ENCODE results near the gene REV1.

Gene REV1

GRCh38 chr2:99422599-99422998 lies 67.2 kb downstream of the REV1 start (continued):
- TF ChIP-seq BACH2 (CRISPR knock-in tag; IDR thresholded peaks at IDR 0.05; ENCODE audit: borderline replicate concordance) (no peak), ZNF8 (CRISPR knock-in tag; IDR thresholded peaks at IDR 0.05) (no peak), TCF4 (CRISPR knock-in tag; IDR thresholded peaks at IDR 0.05; ENCODE audit: borderline replicate concordance) (no peak), CSDC2 (CRISPR knock-in tag; IDR thresholded peaks at IDR 0.05) (no peak)
- TF ChIP-seq, protein P1, sequence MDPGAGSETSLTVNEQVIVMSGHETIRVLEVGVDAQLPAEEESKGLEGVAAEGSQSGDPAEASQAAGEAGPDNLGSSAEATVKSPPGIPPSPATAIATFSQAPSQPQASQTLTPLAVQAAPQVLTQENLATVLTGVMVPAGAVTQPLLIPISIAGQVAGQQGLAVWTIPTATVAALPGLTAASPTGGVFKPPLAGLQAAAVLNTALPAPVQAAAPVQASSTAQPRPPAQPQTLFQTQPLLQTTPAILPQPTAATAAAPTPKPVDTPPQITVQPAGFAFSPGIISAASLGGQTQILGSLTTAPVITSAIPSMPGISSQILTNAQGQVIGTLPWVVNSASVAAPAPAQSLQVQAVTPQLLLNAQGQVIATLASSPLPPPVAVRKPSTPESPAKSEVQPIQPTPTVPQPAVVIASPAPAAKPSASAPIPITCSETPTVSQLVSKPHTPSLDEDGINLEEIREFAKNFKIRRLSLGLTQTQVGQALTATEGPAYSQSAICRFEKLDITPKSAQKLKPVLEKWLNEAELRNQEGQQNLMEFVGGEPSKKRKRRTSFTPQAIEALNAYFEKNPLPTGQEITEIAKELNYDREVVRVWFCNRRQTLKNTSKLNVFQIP (CRISPR knock-in tag; IDR thresholded peaks at IDR 0.05; ENCODE audit: borderline replicate concordance, low read depth), result no peak

GRCh38 chr2:99421469-99421868 lies 68.3 kb downstream of the REV1 start:
- TF ChIP-seq ZFP30 (CRISPR knock-in tag; IDR thresholded peaks at IDR 0.05), result no peak
- no peak for TF ChIP-seq ZFP3 (CRISPR knock-in tag; IDR thresholded peaks at IDR 0.05)
- TF ChIP-seq ESRRG (CRISPR knock-in tag; IDR thresholded peaks at IDR 0.05), result no peak
- TF ChIP-seq ZNF70 (CRISPR knock-in tag; IDR thresholded peaks at IDR 0.05), result no peak
- TF ChIP-seq, protein P2, sequence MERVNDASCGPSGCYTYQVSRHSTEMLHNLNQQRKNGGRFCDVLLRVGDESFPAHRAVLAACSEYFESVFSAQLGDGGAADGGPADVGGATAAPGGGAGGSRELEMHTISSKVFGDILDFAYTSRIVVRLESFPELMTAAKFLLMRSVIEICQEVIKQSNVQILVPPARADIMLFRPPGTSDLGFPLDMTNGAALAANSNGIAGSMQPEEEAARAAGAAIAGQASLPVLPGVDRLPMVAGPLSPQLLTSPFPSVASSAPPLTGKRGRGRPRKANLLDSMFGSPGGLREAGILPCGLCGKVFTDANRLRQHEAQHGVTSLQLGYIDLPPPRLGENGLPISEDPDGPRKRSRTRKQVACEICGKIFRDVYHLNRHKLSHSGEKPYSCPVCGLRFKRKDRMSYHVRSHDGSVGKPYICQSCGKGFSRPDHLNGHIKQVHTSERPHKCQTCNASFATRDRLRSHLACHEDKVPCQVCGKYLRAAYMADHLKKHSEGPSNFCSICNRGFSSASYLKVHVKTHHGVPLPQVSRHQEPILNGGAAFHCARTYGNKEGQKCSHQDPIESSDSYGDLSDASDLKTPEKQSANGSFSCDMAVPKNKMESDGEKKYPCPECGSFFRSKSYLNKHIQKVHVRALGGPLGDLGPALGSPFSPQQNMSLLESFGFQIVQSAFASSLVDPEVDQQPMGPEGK (CRISPR knock-in tag; IDR thresholded peaks at IDR 0.05; ENCODE audit: borderline replicate concordance), result no peak
- no peak for TF ChIP-seq ZNF565 (CRISPR knock-in tag; conservative IDR thresholded peaks at IDR 0.05; ENCODE audit: low read depth)
- no peak for TF ChIP-seq GLIS3 (CRISPR knock-in tag; IDR thresholded peaks at IDR 0.05)
- no peak for TF ChIP-seq CREB5 (CRISPR knock-in tag; IDR thresholded peaks at IDR 0.05; ENCODE audit: low read depth)
- TF ChIP-seq SNAI2 (CRISPR knock-in tag; IDR thresholded peaks at IDR 0.05), result no peak
- TF ChIP-seq TCF4 (CRISPR knock-in tag; IDR thresholded peaks at IDR 0.05; ENCODE audit: borderline replicate concordance), result no peak
- TF ChIP-seq, protein P3, sequence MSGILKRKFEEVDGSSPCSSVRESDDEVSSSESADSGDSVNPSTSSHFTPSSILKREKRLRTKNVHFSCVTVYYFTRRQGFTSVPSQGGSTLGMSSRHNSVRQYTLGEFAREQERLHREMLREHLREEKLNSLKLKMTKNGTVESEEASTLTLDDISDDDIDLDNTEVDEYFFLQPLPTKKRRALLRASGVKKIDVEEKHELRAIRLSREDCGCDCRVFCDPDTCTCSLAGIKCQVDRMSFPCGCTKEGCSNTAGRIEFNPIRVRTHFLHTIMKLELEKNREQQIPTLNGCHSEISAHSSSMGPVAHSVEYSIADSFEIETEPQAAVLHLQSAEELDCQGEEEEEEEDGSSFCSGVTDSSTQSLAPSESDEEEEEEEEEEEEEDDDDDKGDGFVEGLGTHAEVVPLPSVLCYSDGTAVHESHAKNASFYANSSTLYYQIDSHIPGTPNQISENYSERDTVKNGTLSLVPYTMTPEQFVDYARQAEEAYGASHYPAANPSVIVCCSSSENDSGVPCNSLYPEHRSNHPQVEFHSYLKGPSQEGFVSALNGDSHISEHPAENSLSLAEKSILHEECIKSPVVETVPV (CRISPR knock-in tag; IDR thresholded peaks at IDR 0.05), result no peak
- no peak for ATAC-seq

GRCh38 chr2:99420751-99421299 lies 69.0 kb downstream of the REV1 start:
- ATAC-seq, result peak; percentile 30; the same call in 2 of the 3 replicates
- TF ChIP-seq CREB5 (CRISPR knock-in tag; IDR thresholded peaks at IDR 0.05; ENCODE audit: low read depth) (no peak), PPARA (CRISPR knock-in tag; IDR thresholded peaks at IDR 0.05; ENCODE audit: borderline replicate concordance) (no peak), RARB (CRISPR knock-in tag; IDR thresholded peaks at IDR 0.05) (no peak), ESRRG (CRISPR knock-in tag; IDR thresholded peaks at IDR 0.05) (no peak), BACH2 (CRISPR knock-in tag; IDR thresholded peaks at IDR 0.05; ENCODE audit: borderline replicate concordance) (no peak), CSDC2 (CRISPR knock-in tag; IDR thresholded peaks at IDR 0.05) (no peak), ZNF8 (CRISPR knock-in tag; IDR thresholded peaks at IDR 0.05) (no peak), TCF4 (CRISPR knock-in tag; IDR thresholded peaks at IDR 0.05; ENCODE audit: borderline replicate concordance) (no peak), ZNF70 (CRISPR knock-in tag; IDR thresholded peaks at IDR 0.05) (no peak), TOX (CRISPR knock-in tag; IDR thresholded peaks at IDR 0.05; ENCODE audit: borderline replicate concordance) (no peak), ISL1 (CRISPR knock-in tag; IDR thresholded peaks at IDR 0.05) (no peak), ZNF565 (CRISPR knock-in tag; conservative IDR thresholded peaks at IDR 0.05; ENCODE audit: low read depth) (no peak), GLIS3 (CRISPR knock-in tag; IDR thresholded peaks at IDR 0.05) (no peak), OSR1 (CRISPR knock-in tag; IDR thresholded peaks at IDR 0.05) (no peak), SNAI2 (CRISPR knock-in tag; IDR thresholded peaks at IDR 0.05) (no peak)
- TF ChIP-seq, protein P2 (CRISPR knock-in tag; IDR thresholded peaks at IDR 0.05; ENCODE audit: borderline replicate concordance), result no peak
- TF ChIP-seq, protein P1 (CRISPR knock-in tag; IDR thresholded peaks at IDR 0.05; ENCODE audit: borderline replicate concordance, low read depth), result no peak
